Measurements from ENCODE around the gene KCNN1. TPM values are rescaled to one million over a fixed set of nuclear protein-coding genes. Genes with fewer than 3 reads are reported as not detected.

Gene KCNN1
- total RNA-seq, 1 donor from 2014 or later = 0.52 TPM

DNA sequence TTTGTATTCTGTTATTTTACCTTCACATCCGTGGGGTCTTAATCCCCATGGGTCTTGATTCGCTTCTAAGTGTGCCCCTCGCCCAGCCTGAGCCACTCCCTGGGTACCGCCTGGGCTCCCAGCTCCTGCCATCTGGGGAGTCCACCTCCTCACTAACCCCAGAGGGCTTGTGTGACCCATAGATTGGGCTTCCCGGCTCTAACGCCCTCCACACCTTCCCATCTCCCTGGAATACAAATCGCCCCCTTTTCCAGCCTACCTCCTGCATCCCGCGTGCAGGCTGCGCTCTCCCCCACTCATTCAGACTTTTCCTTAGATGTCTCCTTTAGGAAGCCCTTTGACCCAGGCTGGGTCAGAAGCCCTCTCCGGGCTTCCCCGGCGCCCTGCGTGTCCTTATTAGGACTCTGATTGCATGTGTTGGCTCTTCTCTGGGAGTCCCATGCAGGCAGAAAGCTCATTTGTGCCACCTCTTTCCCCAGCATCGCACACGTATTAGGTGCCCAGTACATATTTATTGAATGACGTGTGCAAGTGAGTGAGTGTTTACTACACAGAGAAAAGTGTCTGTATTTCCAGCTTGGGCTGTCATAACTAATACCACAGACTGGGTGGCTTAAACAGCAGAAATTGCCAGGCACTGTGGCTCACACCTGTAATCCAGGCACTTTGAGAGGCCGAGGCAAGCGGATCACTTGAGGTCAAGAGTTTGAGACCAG is 33.3 kb upstream of the KCNN1 start:
- peaks cover 18 to 21% (median 21%) of the 10 kb centered on the region in 3 donors for H3K4me1 ChIP-seq (ENCODE audit: control insufficient read depth in 3 of 3, insufficient read depth in 3 of 3, low read length in 3 of 3)
- H3K9ac ChIP-seq (ENCODE audit: low read depth in 1 of 3, low read length in 3 of 3) = peak overlapping the region; percentile 91 to 96 (median 96)
- peak overlapping the region; percentile 83 to 95 (median 92) for H3K4me3 ChIP-seq (ENCODE audit: low read length in 3 of 3)
- peak overlapping the region; percentile 84 for H3K27ac ChIP-seq (ENCODE audit: low read depth, low read length)
- H3K27me3 ChIP-seq (ENCODE audit: control insufficient read depth in 3 of 3, insufficient read depth in 3 of 3, low read length in 3 of 3) = peaks cover 0 to 5% (median 0%) of the 10 kb centered on the region in 3 donors
- no peaks in the 10 kb centered on the region for H3K9me3 ChIP-seq (ENCODE audit: control insufficient read depth in 3 of 3, low read length in 3 of 3)
- H3K36me3 ChIP-seq (ENCODE audit: control insufficient read depth in 3 of 3, insufficient read depth in 3 of 3, low read length in 3 of 3) = peaks cover 5 to 17% (median 6%) of the 10 kb centered on the region in 3 donors

GRCh38 chr19:17936379-17936778 is 30.5 kb upstream of the KCNN1 start:
- Histone ChIP-seq H3K9me3 (ENCODE audit: control insufficient read depth in 3 of 3, low read length in 3 of 3) (no peaks in the 10 kb centered on the region), H3K4me3 (ENCODE audit: low read length in 3 of 3) (no peak overlapping the region), H3K27me3 (ENCODE audit: control insufficient read depth in 3 of 3, insufficient read depth in 3 of 3, low read length in 3 of 3) (peaks cover 0 to 5% (median 0%) of the 10 kb centered on the region in 3 donors), H3K36me3 (ENCODE audit: control insufficient read depth in 3 of 3, insufficient read depth in 3 of 3, low read length in 3 of 3) (peaks cover 11 to 20% (median 12%) of the 10 kb centered on the region in 3 donors), H3K9ac (ENCODE audit: low read depth in 1 of 3, low read length in 3 of 3) (no peak overlapping the region), H3K27ac (ENCODE audit: low read depth, low read length) (no peak overlapping the region), H3K4me1 (ENCODE audit: control insufficient read depth in 3 of 3, insufficient read depth in 3 of 3, low read length in 3 of 3) (peaks cover 18 to 21% (median 21%) of the 10 kb centered on the region in 3 donors)

DNA sequence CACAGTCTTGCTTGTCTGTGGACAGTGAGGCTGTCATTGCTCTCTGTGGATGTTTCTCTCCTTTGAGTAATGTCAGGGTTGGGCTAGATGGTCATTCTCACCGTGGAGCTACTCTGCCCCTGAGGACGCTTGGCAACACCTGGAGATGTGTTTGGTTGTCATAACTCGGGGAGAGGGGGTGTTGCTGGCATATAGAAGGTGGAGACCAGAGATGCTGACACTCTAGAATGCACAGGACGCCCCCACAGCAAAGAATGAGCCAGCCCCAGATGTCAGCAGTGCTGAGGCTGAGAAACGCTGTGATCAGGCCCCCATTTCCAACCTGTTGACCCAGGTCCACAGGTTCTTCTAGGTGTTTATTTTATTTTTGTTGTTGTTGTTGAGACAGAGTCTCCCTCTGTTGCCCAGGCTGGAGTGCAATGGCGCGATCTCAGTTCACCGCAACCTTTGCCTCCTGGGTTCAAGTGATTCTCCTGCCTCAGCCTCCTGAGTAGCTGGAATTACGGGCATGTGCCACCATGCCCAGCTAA is 29.5 kb upstream of the KCNN1 start:
- Histone ChIP-seq H3K4me1 (ENCODE audit: control insufficient read depth in 3 of 3, insufficient read depth in 3 of 3, low read length in 3 of 3) (peaks cover 10 to 15% (median 13%) of the 10 kb centered on the region in 3 donors), H3K36me3 (ENCODE audit: control insufficient read depth in 3 of 3, insufficient read depth in 3 of 3, low read length in 3 of 3) (peaks cover 15 to 20% (median 15%) of the 10 kb centered on the region in 3 donors), H3K4me3 (ENCODE audit: low read length in 3 of 3) (no peak overlapping the region), H3K27ac (ENCODE audit: low read depth, low read length) (no peak overlapping the region), H3K9ac (ENCODE audit: low read depth in 1 of 3, low read length in 3 of 3) (no peak overlapping the region), H3K27me3 (ENCODE audit: control insufficient read depth in 3 of 3, insufficient read depth in 3 of 3, low read length in 3 of 3) (no peaks in the 10 kb centered on the region), H3K9me3 (ENCODE audit: control insufficient read depth in 3 of 3, low read length in 3 of 3) (no peaks in the 10 kb centered on the region)

DNA sequence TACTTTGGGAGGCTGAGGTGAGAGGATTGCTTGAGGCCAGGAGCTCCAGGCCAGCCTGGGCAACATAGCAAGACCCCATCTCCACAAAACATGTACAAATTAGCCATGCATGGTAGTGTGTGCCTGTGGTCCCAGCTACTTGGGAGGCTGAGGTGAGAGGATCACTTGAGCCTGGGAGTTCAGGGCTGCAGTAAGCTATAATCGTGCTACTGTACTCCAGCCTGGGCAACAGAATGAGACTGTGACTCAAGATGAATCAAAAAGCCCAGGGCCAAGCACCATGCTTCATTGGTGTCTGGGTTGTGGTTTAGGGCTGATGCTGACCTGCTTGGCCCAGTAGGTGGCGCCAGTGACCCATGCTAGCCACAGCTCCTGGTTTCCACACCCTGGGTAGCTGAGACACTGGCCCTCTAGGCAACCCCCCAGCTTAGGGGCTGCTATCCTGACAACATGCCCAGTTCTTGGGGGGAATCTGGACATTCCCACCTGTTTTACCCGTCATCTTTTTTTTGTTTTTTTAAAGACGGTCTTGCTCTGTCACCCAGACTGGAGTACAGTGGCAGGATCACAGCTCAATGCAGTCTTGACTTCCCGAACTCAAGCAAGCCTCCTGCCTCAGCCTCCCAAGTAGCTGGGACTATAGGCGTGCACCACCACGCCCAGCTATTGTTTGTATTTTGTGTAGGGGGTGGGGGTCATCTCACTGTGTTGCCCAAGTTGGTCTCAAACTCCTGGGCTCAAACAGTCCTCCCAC is 28.6 kb upstream of the KCNN1 start:
- Histone ChIP-seq H3K9ac (ENCODE audit: low read depth in 1 of 3, low read length in 3 of 3) (no peak overlapping the region), H3K27me3 (ENCODE audit: control insufficient read depth in 3 of 3, insufficient read depth in 3 of 3, low read length in 3 of 3) (no peaks in the 10 kb centered on the region), H3K9me3 (ENCODE audit: control insufficient read depth in 3 of 3, low read length in 3 of 3) (no peaks in the 10 kb centered on the region), H3K36me3 (ENCODE audit: control insufficient read depth in 3 of 3, insufficient read depth in 3 of 3, low read length in 3 of 3) (peaks cover 15 to 20% (median 15%) of the 10 kb centered on the region in 3 donors), H3K4me1 (ENCODE audit: control insufficient read depth in 3 of 3, insufficient read depth in 3 of 3, low read length in 3 of 3) (peaks cover 7 to 12% (median 10%) of the 10 kb centered on the region in 3 donors), H3K4me3 (ENCODE audit: low read length in 3 of 3) (no peak overlapping the region), H3K27ac (ENCODE audit: low read depth, low read length) (no peak overlapping the region)

- H3K9me3 ChIP-seq (ENCODE audit: control insufficient read depth in 3 of 3, low read length in 3 of 3) = no peaks in the 10 kb centered on the region
- peaks cover 2 to 3% (median 2%) of the 10 kb centered on the region in 3 donors for H3K4me1 ChIP-seq (ENCODE audit: control insufficient read depth in 3 of 3, insufficient read depth in 3 of 3, low read length in 3 of 3)
- no peaks in the 10 kb centered on the region for H3K27me3 ChIP-seq (ENCODE audit: control insufficient read depth in 3 of 3, insufficient read depth in 3 of 3, low read length in 3 of 3)
- no peak overlapping the region for H3K9ac ChIP-seq (ENCODE audit: low read depth in 1 of 3, low read length in 3 of 3)
- H3K4me3 ChIP-seq (ENCODE audit: low read length in 3 of 3) = no peak overlapping the region
- no peak overlapping the region for H3K27ac ChIP-seq (ENCODE audit: low read depth, low read length)
- peaks cover 11 to 13% (median 12%) of the 10 kb centered on the region in 3 donors for H3K36me3 ChIP-seq (ENCODE audit: control insufficient read depth in 3 of 3, insufficient read depth in 3 of 3, low read length in 3 of 3)
These were observed 24.7 kb upstream of the KCNN1 start for GRCh38 chr19:17942181-17942580.

DNA sequence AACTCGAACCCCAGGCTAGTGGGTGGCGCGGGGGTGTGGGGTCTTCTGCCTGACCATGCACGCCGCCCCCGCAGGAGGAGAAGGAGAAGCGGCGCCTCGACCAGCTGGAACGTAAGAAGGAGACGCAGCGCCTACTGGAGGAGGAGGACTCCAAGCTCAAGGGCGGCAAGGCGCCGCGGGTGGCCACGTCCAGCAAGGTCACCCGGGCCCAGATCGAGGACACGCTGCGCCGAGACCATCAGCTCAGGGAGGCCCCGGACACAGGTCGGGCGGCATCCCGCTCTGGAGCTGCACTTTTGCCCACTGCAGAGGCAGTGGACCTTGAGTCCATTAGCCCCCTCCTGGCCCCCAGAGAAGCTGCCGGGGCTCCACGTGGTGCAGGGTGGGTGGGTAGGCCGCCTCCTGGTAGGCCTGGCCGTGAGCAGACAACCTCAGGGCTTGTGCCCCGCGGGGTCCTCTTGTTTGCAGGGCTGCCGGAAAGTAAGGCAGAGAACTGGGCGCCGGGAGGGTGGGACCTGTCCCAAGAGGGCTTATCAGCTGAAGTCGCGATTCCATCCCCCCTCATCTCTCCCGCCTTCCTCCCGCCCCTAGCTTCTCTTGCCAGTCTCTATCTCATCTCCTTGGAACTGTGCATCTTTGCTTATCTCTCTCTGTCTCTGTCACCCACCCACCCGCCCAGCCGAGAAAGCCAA is 24.2 kb upstream of the KCNN1 start:
- H3K27ac ChIP-seq (ENCODE audit: low read depth, low read length) = no peak overlapping the region
- H3K9me3 ChIP-seq (ENCODE audit: control insufficient read depth in 3 of 3, low read length in 3 of 3) = no peaks in the 10 kb centered on the region
- no peaks in the 10 kb centered on the region for H3K27me3 ChIP-seq (ENCODE audit: control insufficient read depth in 3 of 3, insufficient read depth in 3 of 3, low read length in 3 of 3)
- H3K9ac ChIP-seq (ENCODE audit: low read depth in 1 of 3, low read length in 3 of 3) = no peak overlapping the region
- H3K36me3 ChIP-seq (ENCODE audit: control insufficient read depth in 3 of 3, insufficient read depth in 3 of 3, low read length in 3 of 3) = peaks cover 8 to 11% (median 11%) of the 10 kb centered on the region in 3 donors
- H3K4me1 ChIP-seq (ENCODE audit: control insufficient read depth in 3 of 3, insufficient read depth in 3 of 3, low read length in 3 of 3) = peaks cover 4 to 6% (median 6%) of the 10 kb centered on the region in 3 donors
- H3K4me3 ChIP-seq (ENCODE audit: low read length in 3 of 3) = no peak overlapping the region

GRCh38 chr19:17943274-17944221 is 23.4 kb upstream of the KCNN1 start:
- H3K27ac ChIP-seq (ENCODE audit: low read depth, low read length) = no peak overlapping the region
- H3K27me3 ChIP-seq (ENCODE audit: control insufficient read depth in 3 of 3, insufficient read depth in 3 of 3, low read length in 3 of 3) = no peaks in the 10 kb centered on the region
- peaks cover 4 to 6% (median 6%) of the 10 kb centered on the region in 3 donors for H3K4me1 ChIP-seq (ENCODE audit: control insufficient read depth in 3 of 3, insufficient read depth in 3 of 3, low read length in 3 of 3)
- no peak overlapping the region for H3K4me3 ChIP-seq (ENCODE audit: low read length in 3 of 3)
- peaks cover 3 to 11% (median 11%) of the 10 kb centered on the region in 3 donors for H3K36me3 ChIP-seq (ENCODE audit: control insufficient read depth in 3 of 3, insufficient read depth in 3 of 3, low read length in 3 of 3)
- H3K9ac ChIP-seq (ENCODE audit: low read depth in 1 of 3, low read length in 3 of 3) = peak overlapping the region in 1 of 3 donors; percentile 16
- H3K9me3 ChIP-seq (ENCODE audit: control insufficient read depth in 3 of 3, low read length in 3 of 3) = no peaks in the 10 kb centered on the region

GRCh38 chr19:17944301-17944700 is 22.6 kb upstream of the KCNN1 start:
- H3K36me3 ChIP-seq (ENCODE audit: control insufficient read depth in 3 of 3, insufficient read depth in 3 of 3, low read length in 3 of 3) = peaks cover 3 to 10% (median 9%) of the 10 kb centered on the region in 3 donors
- no peak overlapping the region for H3K27ac ChIP-seq (ENCODE audit: low read depth, low read length)
- H3K27me3 ChIP-seq (ENCODE audit: control insufficient read depth in 3 of 3, insufficient read depth in 3 of 3, low read length in 3 of 3) = peaks cover 3 to 5% (median 4%) of the 10 kb centered on the region in 3 donors
- no peaks in the 10 kb centered on the region for H3K9me3 ChIP-seq (ENCODE audit: control insufficient read depth in 3 of 3, low read length in 3 of 3)
- peaks cover 4 to 12% (median 8%) of the 10 kb centered on the region in 3 donors for H3K4me1 ChIP-seq (ENCODE audit: control insufficient read depth in 3 of 3, insufficient read depth in 3 of 3, low read length in 3 of 3)
- H3K4me3 ChIP-seq (ENCODE audit: low read length in 3 of 3) = no peak overlapping the region
- peak overlapping the region in 1 of 3 donors; percentile 16 for H3K9ac ChIP-seq (ENCODE audit: low read depth in 1 of 3, low read length in 3 of 3)
